ENCODE data around the gene GSS.

GSS gene

GRCh38 chr20:34948030-34948429, 7.6 kb downstream of the GSS start:
- DNase-seq (ENCODE audit: low read depth in 1 of 2, low spot score in 1 of 2): no peak
- TF ChIP-seq GABPA (IDR thresholded peaks at IDR 0.05; ENCODE audit: low read depth): no peak
- no peak for TF ChIP-seq REST (IDR thresholded peaks at IDR 0.05; ENCODE audit: insufficient replicate concordance, low read depth)
- no peak for TF ChIP-seq SPI1 (IDR thresholded peaks at IDR 0.05; ENCODE audit: borderline replicate concordance, low read depth)
- TF ChIP-seq POLR2AphosphoS5 (IDR thresholded peaks at IDR 0.05; ENCODE audit: low read depth): no peak
- no peak for TF ChIP-seq CTCF (IDR thresholded peaks at IDR 0.05; ENCODE audit: insufficient read depth, low read length)
- no peak overlapping the region for H3K4me3 ChIP-seq (replicated peaks; ENCODE audit: insufficient read depth, low read length)
- no peaks in the 10 kb centered on the region for H3K27me3 ChIP-seq (ENCODE audit: insufficient read depth, poor library complexity, severe bottlenecking)
- H3K27ac ChIP-seq (replicated peaks): no peak overlapping the region

GRCh38 chr20:34947336-34947735, 8.3 kb downstream of the GSS start:
- no peak overlapping the region for H3K4me3 ChIP-seq (replicated peaks; ENCODE audit: insufficient read depth, low read length)
- no peak overlapping the region for H3K27ac ChIP-seq (replicated peaks)
- TF ChIP-seq SPI1 (IDR thresholded peaks at IDR 0.05; ENCODE audit: borderline replicate concordance, low read depth): no peak
- no peak for TF ChIP-seq CTCF (IDR thresholded peaks at IDR 0.05; ENCODE audit: insufficient read depth, low read length)
- TF ChIP-seq POLR2AphosphoS5 (IDR thresholded peaks at IDR 0.05; ENCODE audit: low read depth): no peak
- TF ChIP-seq GABPA (IDR thresholded peaks at IDR 0.05; ENCODE audit: low read depth): no peak
- TF ChIP-seq REST (IDR thresholded peaks at IDR 0.05; ENCODE audit: insufficient replicate concordance, low read depth): no peak
- DNase-seq (ENCODE audit: low read depth in 1 of 2, low spot score in 1 of 2): no peak
- no peaks in the 10 kb centered on the region for H3K27me3 ChIP-seq (ENCODE audit: insufficient read depth, poor library complexity, severe bottlenecking)

GRCh38 chr20:34946661-34947060, 8.9 kb downstream of the GSS start:
- Histone ChIP-seq H3K4me3 (replicated peaks; ENCODE audit: insufficient read depth, low read length) (no peak overlapping the region), H3K27ac (replicated peaks) (no peak overlapping the region), H3K27me3 (ENCODE audit: insufficient read depth, poor library complexity, severe bottlenecking) (no peaks in the 10 kb centered on the region)
- no peak for TF ChIP-seq CTCF (IDR thresholded peaks at IDR 0.05; ENCODE audit: insufficient read depth, low read length)
- TF ChIP-seq GABPA (IDR thresholded peaks at IDR 0.05; ENCODE audit: low read depth): no peak
- no peak for TF ChIP-seq POLR2AphosphoS5 (IDR thresholded peaks at IDR 0.05; ENCODE audit: low read depth)
- TF ChIP-seq SPI1 (IDR thresholded peaks at IDR 0.05; ENCODE audit: borderline replicate concordance, low read depth): no peak
- no peak for DNase-seq (ENCODE audit: low read depth in 1 of 2, low spot score in 1 of 2)
